UCSD-AML1 (cell line): ENCODE data around the gene PEPD.

Experiments
- DNase-seq: peaks from one replicate; lab custom pipeline; 2025; ENCODE audit not compliant: unreplicated experiment; lab: John Stamatoyannopoulos, UW

The PEPD gene

DNA sequence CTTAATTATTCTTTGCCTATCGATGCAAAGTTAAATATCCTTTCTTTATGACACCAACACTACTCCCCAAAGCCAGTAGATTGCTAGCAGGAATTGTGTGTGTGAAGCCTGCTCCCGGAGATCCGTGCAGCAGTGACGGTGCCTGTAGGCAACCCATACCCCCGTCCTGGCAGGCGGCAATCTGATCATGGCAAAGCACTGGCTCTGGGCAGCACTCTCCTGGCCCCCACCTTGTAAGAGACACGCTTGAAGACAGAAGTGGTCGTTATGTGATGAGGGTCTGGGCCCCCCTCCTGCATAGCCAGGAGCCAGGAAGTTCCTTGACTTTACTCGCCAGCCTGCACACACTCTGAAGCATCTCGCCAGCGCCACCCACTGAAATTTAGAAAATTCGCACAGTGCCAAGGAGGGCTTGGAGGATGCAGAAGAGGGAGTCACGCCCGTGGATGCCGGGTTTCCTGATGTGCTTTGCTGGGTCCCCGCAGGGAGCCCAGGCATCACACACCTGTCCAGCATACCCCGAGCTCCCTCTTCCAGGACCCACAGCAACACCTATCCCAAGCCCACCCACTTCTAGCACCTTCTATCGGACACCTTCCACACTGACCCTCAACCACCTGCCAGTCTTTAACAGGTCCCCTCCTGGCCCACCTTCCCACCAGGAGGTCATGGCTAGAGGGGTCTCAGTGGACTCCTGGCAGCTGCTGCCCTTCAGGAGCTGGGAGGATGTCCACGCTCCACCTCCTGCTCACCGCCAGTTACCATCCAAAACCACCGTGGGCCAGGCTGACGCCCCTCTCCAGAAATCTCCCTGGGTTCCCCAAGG, 93.6 kb downstream of the PEPD start:
- DNase-seq, result no peak

DNA sequence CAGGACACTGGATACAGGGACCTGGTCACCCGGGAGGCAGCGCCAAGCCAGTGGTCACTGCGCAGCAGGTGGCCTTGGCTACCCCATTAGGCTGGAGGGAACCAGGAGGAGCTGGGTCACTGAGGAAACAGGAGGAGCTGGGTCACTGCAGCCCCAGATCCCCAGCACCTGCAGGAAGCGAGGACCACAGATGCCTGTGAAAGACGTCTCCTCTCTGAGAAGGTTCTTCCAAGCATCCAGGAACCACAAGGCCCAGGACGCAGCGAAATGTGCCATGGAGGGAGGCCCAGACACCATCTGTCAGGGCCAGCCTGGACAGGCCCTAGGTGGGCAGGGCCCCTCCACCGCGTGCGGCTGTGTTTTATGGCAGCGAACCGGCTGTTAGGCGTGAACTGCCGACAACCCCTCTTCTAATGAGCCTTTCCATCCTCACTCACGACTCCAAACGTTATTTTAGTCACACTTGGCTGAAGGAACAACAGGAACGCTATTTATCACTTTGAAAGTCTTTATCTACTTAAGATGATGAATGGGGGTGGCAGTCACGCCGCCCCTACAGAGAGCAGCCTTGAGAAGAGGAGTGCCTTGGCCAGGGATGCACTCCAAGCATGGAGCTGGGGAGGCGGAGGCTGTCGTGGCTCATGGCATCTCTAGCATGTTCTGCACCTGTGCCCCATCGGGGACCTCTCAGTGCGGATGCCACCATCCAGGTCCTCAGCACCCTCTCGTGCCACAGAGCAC, 94.8 kb downstream of the PEPD start:
- no peak for DNase-seq

DNA sequence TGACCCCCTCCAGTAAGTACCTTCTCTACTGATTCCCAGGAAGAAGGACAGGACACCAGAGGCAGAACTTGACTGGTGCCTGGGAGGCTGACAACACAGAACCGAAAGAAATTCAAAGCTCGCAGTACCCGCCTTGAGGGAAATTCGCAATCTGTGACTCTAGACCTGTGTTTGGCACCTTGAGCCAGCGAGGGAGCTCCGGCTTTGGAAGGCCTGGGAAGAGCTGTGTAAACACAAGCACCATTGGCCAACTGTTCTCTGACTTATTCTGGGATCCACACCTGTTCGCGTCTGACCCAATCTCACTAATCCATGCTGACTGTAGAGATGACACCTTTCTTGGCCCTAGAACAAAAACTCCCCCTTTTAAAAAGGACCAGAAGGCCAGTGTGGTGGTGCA, 97.4 kb downstream of the PEPD start:
- DNase-seq, result no peak

DNA sequence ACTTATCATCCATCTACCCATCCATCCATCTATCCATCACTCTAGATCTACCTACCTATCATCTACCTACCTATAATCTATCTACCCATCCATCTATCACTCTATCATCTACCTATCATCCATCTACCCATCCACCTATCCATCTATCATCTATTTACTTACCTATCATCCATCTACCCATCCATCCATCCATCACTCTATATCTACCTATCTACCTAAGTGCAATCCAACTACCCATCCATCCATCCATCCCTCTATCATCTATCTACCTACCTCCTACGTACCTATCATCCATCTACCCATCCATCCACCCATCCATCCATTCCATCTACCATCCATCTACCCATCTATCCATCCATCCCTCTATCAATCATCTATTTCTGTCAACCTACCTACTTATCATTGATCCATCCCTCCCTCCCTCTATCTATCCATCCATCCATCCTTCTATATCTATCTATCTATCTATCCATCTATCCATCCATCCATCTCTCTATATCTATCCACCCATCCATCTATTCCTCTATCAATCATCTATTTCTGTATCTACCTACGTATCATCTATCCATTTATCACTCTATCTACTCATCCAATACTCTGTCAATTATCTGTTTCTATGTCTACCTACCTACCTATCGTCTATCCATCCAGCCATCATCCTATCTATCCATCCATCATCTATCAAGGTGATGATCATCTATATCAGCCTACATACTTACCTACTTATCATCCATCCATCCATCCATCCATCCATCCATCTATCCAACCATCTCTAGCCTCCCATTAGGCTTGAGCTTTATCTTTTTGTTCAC, 99.0 kb downstream of the PEPD start:
- DNase-seq, result no peak

DNA sequence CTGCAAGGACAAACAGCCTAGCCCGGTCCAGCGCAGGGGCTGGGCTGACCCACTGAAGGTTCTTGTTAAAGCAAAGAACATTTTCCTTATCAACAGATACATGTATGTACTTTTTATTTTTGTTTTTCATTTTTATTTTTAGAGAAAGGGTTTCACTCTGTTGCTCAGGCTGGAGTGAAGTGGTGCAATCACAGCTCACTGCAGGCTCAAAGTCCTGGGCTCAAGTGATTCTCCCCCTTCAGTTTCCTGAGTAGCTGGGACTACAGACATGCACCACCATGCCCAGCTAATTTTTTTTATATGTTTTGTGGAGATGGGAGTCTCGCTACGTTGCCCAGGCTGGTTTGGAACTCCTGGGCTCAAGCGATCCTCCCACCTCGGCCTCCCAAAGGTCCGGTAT, 100.2 kb downstream of the PEPD start:
- no peak for DNase-seq

DNA sequence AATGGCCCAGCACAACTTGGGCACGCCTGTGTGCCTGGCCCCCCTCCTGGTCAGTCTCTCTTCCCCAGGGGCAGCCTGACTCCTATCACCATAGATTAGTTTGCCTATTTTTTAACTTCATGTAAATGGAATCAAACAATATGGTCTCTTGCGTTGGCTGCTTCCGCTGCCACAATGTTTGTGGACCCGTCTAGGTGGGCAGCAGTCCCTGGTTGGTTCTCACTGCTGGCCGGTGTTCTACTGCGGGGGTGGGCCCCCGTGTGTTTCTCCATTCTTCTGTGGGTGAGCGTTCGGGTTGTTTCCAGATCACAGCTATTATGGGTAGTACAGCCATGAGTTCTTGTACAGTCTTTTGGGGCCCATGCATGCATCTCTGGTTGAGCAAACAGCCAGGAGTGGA, 100.8 kb downstream of the PEPD start:
- DNase-seq, result no peak

DNA sequence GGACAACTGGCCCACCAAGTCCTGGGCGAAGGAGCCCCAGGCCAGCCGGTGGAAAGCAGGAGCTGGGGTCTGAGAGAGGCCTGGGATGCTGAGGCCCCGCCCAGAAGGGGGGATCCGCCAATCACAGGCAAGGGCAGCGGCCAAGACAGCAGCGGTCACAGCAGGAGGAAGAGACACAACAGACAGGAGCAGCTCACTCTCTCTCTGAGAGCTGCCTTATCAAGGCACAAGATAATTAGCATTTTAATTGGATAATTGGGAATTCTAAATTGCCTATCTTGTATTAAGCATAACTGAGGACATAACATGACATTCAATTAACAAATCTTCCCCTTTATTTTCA, 101.8 kb downstream of the PEPD start:
- DNase-seq, result no peak

DNA sequence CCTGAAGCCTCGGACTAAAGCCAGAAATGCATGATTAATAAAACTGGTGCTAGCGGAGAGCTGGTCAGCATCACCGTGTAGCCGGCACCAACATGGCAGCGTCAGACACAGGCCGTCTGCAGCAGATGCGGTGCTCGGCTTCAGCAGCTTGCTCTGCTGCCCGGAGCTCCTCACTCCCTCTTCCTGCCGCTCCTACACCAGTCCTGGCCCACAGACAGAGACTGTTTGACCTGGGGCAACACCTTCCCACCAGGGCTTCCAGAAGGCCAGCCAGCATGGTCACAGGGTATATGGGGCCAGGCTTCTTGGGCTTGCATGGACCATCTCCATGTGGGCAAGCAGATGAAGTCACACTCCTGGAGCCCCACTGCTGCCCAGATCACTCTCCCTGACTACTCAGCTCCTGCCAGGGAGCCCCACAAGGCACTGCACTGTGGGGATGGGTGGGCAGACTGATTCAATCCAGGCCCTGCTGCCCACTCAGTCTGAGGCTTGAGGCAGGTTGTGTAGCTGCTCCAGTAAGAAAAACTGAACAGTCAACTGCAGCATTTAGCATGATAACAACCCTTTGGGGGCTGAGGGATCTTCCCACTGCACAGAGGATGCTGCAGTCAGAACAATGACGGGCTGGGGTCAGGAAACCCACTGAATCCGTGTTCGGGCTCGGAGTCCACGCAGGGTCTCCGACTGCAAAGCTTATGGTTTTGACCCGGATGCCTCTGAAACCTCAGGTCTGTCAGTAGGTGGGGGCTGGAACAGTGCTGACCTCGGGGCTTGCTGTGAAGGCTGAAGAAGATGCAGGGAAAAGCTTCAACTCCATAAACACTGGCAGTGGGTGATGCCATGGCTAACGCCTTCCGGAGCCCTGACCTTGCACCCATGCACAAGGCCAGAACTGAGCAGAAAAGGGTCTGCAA, 102.5 kb downstream of the PEPD start:
- no peak for DNase-seq

DNA sequence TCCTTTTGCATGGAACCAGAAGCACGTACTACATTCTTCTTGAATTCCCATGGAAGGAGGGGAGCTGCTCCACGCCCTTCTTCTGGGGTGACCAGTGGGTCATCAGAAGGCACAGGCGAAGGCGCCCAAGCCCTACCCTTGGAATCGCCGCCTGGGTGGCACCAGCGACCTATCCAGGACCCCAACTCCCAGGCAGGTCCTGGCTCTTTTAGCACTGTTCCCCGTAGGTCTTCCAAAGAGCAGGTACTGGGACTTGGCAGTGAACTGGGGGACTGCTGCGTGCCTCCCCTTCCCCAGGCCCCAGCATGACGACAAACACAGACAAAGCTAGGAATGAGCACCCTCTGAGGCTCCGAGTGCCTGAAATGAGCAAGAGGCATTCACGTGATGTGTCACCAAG, 103.1 kb downstream of the PEPD start:
- no peak for DNase-seq

DNA sequence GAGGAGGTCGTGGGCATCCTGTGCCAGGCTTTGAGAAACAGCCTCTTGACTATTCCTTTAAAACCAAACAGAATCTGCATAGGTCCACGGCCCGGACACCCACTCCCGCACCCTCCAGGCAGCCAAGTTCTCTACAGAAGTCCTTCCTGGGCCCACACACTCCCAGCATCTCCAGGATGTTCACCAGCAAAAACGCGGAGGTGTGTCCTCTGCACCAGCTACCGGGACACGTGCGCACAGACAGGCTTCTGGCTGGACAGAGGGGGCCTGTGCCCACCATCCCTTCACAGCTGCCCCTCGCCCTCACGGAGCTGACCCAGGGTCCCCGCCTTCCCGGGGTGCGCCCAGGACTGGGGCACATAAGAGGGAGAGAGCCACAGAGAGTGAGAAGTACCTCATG, 103.8 kb downstream of the PEPD start:
- no peak for DNase-seq

DNA sequence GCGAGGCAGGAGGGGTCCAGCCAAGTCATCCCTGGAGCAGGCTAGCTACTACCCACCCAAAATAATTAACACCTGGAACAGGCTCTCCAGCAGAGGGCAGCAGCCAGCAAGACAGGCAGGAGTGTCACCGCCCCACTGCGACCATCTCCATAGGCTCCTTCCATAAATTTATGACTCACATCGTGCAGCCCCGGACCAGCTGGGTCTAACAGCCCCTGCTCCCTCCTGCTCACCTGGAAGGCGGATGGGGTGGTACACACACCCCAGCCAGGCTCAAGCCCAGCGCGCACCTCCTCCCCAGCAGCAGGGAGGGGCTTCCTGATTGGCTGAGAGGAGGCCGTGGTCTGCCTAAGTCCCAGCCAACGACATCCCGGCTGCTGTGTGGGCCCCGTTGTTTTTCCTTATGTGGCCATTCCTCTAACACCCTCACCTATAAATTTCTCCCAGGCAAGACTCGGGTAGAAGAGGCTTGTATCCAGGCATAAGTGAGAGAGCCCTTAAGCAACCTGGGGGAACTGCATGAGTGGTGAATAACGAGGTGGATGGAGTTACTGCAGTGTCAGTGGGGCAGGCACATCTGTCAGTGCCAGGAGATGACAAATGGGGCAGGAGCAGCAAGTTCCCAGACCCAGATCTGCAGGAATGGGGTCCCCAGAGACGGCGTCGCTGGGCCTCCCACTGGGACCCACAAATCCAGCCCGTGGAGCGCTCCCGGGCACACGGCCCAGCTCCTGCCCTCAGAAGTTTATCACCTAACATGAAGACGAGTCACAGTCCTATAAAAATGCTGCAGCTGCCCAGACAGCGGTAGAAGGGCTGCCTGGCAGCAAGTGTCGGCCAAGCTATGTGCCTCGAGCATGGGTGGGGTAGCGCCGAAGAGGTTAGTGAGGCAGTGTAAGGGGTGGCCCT, 105.0 kb downstream of the PEPD start:
- DNase-seq, result peak; percentile 61

DNA sequence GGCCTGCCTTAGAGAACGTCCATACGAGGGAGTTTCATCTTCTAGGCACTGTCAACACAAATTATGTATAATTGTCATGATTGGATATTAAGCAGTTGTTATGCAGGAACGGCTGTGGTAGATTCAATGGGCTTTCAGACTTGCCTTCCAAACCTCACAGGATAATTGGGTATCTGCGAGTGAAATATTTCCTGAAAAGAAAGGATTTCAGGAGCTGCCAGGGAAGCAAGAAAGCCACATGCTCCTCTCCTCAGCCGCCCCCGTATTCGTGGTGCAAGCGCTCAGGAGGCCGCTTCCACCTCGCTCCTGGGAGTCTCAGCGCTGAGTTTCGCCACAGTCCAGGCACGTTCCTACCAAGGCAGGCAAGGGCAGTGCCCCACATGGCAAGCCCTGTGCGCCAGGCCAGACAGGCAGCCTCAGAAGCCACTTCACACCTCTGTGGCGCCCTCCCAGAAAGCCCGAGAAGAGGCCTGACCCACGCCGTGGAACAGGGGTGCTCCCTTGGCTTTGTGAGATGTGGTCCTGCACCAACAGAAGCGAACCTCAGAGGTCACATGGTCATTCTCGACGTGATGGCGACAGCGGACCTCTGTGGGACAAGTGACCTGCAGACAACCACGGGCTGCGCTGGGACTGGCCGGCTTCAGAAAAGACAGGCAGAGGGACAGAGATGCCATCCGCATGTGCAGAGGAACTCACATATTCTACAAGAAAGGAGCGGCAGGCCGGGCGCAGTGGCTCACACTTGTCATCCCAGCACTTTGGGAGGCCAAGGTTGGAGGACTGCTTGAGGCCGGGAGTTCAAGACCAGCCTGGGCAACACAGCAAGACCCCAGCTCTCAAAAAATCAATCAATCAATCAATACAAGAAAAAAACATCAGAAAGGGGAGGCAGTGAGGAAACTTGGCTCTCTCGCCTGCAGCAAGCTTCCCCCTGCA, 106.7 kb downstream of the PEPD start:
- no peak for DNase-seq

DNA sequence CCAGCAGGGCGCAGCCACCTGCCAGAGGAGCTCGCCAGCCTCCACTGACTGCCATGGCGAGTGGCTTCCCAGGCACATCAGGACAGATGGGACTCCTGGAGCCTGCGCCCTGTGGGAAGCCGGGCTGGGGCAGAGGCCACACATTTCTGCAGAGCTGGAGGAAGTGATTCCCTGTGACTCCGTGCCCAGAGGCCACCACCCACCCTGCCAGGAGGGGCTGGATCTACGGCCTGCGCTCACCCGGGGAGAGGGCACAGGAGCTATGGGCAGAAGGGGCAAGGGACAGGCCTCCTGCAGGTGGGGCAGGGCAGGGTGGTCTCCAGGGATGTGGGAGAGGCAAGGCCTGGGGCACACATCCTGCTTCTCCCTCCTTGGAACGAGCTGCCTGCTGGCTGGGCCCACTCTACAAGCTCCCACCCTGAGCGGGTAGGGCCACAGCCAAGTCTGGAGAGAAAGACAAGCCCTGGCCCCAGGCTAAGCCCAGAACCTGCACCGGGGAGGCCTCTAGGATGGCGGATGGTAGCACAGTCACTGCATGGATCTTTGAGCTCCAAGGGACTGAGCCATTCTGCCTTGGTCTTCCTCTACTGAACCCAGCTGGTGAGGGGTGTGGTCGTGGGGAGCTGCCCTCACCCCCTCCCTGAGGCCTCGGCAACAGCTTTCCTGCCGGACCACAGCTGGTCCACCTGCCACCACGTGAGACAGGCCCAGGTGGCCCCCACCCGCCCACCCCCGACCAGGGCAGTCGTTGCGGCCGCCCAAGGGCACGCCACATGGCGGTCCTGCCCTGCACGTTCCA, 107.5 kb downstream of the PEPD start:
- DNase-seq, result no peak

DNA sequence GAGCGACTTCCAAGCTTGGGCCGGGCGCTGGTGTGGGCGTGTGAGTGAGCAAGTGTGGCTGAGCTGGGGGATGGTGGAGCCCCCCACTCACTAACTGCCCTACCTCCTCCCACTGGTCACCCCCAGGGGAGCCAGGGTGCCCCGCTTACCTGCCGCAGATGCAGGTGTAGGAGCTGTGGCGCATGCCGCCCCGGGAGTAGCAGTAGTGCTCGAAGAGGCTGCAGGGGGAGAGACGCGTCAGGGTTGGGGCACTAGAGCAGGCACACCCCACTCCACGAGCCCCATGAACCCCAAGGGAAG, 108.2 kb downstream of the PEPD start:
- DNase-seq, result no peak

DNA sequence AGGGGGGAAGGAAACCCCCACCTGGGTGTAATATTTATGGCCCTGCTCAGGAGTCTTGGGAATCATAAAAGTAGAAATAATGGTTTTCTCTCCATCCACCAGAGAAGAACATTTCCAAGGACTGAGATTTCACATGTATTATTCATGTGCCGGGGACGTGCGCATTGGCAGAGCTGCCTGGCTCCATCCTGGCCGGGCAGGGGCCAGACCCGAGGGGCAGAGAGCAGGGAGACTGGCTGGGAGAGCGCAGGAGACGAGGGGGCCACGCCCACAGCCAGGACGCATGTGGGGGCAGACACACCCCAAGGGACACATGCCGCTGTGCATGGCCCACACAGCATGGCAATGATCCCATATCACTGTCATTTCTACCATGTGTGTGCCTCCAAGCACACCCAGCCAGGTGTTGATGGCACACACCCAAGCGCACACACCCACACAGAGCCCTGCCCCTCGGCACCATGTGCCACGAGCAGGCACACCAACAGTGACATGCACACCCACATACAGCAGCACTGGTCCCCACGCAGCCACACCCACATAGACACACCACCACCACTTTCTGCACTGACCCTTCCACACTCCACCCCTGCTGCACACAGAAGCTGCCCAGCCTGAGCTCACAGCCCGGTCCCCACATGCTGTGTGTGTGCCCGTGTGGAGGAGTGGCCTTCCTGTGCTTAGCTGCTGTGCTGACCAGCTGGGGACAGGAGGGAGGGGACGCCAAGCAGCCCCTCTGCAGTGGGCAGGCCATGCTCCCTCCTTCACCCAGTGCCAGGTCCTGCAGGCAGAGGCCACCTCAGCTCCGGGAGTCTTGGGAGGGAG, 108.8 kb downstream of the PEPD start:
- no peak for DNase-seq

DNA sequence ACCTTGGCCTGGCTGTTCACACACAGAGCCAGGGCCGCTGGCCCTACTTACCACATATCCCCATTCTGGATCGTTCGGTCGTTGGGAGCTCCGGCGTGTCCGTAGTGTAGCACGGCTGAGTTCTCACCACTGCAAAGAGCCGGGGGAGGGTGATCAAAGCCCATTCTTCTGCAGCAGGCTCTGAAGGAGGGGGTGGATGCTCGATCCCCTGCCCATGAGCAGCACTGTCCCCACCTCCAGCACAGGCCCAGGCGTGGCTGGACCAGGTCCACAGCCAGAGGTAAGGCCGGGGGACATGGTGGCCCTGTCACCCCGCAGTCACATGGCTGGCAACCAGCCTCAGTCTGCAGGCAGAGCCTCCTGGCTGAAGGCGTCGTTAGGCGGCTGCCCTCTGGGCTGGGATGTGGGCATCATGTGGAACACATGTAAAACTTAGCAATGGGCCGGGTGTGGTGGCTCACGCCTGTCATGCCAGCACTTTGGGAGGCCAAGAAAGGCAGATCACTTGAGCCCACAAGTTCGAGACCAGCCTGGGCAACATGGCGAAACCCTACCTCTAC, 109.9 kb downstream of the PEPD start:
- no peak for DNase-seq

DNA sequence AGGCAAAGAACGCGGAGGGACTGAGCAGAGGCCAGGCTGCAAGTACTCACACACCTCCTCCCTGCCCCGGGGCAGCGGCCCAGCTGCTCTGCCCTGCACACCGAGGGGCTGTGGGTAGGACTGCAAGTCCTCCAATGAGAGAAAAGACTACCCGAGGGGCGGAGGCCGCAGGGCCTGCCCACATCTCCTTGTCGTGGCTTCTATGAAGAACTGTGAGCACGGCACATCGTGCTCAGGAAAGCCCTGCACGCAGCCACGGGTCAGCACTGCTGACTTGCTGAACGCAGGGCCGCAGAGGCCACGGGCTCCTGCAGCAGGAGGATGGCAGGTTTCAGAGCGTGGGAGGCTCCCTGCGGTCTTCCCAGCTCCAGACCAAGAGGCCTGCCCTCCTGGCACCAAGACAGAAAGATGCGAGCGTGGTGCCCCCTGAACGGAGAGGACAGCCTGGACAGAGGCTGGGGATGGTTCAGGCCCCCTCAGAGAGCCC, 110.6 kb downstream of the PEPD start:
- no peak for DNase-seq
